ENCODE results near the gene PLOD3. TPM values are rescaled to one million over a fixed set of nuclear protein-coding genes. Genes with fewer than 3 reads are reported as not detected.
A peak's percentile ranks its signal among the peaks of the same experiment; 100 is the strongest.

The PLOD3 gene
- total RNA-seq, 1 experiment from 2014 or later, result 130 TPM

DNA sequence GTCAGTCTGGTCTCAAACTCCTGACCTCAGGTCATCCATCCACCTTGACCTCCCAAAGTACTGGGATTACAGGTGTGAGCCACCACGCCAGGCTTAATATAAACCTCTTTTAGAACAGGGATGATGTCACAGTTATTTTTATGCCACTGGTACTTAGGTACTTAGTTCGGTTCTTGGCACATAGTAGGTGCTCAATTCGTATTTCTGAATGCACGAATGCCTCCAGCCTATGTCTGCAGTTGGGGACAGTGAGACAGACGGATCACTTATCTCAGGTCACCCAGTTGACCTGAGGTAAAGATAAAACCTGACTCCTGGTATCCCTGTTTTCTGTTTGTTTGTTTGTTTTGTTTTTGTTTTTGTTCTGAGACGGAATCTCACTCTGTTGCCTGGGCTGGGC, 31.2 kb downstream of the PLOD3 start:
- DNase-seq (ENCODE audit: extremely low read depth, low read depth), result no peak

DNA sequence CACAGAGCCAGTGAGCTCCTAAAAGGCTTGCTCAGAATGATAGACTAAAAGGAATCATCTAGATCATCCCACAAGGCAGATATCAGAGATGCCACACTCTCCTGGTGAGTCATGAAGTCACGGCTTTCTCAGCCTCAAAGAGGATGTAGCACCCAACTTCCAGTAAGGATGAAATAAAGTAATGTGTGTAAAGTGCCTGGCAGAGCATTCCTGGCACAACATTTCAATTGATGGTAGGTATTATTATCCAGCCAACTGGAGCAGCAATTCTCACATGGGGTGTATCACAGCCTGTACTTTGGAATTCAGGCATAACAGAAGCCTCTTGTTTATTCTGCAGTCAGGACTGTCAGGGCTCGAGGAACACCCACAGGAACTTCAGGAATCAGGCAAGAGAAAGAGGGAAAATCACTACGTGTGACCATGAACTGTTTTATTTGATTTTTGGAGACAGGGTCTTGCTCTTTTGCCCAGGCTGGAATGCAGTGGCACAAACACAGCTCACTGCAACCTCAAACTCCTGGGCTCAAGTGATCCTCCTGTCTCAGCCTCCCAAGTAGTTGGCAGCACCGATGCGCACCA, 32.0 kb downstream of the PLOD3 start:
- no peak for DNase-seq (ENCODE audit: extremely low read depth, low read depth)

DNA sequence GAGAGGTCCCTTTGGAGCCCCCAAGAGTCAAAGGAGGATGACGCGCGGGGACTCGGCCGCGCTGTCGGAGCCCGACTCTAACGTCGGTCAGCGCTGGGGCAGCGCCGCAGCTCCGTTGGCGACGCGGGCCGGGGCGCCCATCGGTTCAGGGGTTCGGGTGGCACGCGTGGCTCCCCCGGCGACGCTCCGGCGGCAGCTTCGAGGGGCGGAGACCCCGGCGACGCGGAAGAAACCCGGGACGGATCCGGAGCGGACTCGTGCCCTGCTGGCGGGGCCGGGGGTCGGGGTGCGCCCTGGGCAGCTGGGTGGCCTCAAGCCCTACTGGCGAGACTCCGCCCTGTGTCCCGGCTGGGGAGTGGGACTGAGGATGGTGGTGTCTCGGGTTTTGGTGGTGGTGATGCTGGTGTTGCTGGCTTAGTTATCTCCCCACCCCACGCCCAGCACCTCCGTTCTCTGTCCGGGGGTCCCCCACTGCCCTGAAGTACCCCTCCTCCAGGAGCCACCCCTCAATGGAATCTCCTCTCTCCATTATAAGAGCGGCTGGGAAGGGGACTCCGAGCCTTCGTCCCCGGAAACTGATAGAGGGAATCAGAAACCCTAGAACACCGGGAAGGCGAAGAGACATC, 37.1 kb downstream of the PLOD3 start, which contains the start of gene NAT16:
NAT16 (minus strand) TSS at position 164 of the 626 bp plus-strand sequence. CDS start 5,486 bp downstream, outside the sequence.
- DNase-seq (ENCODE audit: extremely low read depth, low read depth), result no peak

DNA sequence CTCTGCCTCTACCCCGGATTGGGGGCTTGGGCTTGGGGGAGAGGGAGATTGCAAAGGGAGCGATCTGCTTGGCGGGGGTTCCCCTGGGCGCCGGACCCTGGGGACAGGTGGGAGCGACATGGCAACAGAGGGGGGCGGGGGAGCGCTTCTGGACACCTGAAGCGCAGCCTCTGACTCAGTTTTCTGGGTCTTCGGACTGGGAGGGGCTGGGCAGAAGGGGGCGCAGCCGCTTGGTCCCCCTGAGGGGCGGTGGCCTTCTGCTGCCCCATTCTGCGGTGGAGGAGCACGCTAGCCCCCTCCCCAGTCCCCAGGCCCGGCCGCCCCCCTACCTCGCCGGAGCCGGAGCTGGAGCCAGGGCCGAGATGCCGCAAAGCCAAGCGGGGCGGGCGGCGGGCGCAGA, 37.7 kb downstream of the PLOD3 start:
- no peak for DNase-seq (ENCODE audit: extremely low read depth, low read depth)

DNA sequence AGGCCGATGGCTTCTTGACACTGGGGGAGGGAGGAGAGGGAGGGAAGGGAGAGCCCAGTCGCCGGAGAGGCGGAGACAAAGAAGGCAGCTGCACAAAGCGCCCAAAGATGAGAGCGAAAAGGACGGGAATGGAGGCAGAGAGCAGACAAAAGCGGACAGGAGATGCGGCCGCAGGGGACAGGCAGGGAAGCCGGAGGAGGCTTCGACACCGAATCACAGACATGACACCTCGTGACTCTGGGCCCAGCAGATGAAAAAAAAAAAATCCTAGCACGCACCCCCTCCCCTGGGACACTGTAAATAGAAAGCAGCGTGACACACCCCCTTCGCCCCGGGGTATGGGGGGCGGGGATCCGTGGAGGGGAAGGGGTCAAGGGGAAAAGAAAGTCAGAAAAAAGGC, 38.3 kb downstream of the PLOD3 start:
- DNase-seq (ENCODE audit: extremely low read depth, low read depth), result no peak

DNA sequence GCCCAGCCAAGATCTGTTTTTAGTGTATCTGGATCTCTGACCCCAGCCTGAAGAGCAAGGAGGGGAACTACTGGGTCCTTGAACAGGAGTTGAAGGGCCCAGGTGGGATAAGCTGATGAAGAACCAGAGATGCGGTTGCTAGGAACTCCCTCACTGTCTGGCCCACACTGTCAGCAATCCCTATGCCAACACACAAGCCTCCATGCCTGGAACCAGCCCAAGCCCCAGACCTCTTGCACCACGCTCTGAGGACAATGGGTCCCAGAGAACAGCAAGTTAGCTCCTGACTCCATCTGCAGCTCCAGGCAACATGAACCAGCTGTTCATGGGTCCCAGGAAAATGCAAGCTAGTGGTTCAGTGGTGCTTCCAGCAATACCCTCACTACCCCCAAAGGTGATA, 39.7 kb downstream of the PLOD3 start:
- DNase-seq (ENCODE audit: extremely low read depth, low read depth), result no peak

DNA sequence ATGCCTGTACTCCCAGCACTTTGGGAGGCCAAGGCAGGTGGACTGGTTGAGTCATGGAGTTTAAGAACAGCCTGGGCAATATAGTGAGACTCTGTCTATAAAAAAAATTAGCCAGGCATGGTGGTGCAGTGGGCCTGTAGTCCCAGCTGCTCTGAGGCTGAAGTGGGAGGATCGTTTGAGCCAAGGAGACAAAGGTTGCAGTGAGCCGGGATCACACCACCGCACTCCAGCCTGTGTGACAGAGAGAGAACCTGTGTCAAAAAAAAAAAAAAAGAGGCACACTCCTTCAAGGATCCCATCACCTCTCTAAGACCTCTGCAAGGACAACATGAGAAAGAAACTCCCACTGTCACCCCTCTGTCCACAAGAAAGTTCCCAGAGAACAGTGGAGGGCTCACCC, 41.7 kb downstream of the PLOD3 start:
- no peak for DNase-seq (ENCODE audit: extremely low read depth, low read depth)

DNA sequence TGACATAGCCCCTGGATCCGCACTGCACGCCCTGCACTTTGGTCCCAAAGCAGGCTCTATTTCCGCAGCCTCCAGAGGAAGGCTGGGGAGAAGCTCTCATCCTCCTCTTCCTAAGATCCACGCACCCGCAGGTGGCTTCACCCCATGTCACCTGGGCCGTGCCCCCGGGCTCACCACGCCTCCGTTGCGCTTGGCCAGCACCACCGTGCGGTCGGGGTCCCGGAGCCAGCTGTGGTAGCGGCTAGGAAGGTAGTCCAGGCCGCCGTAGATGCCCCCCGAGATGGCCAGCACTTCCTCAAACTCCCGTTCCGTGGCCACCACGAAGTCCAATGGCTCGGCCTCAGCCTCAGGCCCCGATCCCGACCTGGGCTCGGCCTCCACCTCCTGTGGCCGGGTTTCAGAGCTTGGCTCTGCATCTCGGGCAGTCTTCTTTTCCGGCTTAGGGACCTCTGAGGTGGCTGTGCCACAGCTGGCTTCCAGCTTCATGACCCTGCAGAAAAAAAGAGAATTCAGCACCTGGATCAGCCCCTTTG, 43.0 kb downstream of the PLOD3 start:
- DNase-seq (ENCODE audit: extremely low read depth, low read depth), result no peak

DNA sequence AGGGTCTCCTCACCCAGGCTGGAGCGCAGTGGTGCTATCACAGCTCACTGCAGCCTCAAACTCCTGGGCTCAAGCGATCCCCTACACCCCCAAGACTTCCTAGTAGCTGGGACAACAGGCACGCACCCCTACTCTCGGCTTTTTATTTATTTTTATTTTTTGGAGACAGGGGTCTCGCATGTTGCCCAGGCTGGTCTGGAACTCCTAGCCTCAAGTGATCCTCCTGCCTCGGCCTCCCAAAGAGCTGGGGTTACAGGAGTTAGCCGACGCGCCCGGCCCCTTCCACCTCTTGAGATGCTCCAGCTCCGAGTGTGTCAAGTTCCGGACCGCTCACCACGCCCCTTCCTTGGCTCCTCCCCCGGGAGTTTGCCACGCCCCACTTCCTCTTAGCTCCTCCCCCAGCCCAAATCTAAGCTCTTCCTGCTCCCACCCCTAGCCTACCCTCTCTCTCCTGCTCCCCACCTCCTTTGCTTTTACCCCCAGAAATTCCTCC, 43.6 kb downstream of the PLOD3 start:
- peak; percentile 58 for DNase-seq (ENCODE audit: extremely low read depth, low read depth)

DNA sequence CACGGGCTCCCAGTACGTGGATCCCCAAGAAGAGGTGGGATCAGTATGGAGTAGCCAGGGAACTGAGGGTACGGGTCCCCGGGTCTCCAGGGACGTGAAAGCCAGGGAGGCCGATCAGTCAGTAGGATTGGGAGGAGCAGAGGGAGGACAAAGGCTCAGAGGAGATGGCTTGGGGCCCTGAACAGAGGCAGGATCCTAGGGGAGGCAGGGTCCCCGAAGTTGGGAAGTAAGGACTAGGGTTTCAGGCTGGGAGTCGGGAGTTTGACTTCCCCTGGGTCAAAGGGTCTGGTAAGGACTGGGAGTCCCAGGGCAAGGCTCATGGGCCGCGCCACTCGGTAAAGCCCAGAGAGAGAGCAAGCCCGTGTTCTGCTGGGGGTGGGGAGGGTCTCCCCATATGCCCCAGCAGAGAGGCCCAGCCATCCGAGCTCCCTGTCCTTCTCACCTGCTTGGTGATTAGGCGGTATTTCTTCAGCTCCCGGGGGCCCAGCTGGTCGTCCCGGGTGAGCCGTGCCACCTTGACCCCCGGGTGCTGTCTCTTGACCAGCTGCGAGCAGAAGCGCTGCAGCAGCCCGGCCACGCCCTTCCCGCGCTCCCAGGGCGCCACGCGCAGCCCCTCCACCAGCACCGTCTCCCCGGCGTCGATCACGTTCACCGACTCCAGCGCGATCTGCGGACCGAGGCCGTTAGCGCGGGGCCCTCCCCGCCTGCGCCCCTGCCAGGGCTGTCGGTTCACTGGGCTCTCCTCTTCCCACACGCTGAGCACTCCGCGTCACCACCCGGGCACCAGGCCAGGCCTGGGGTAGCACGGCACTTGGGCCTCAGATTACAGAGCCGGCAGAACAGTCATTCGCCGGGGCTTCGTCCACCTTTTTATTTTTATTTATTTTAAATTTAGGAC, 44.3 kb downstream of the PLOD3 start:
- peak; percentile 71 for DNase-seq (ENCODE audit: extremely low read depth, low read depth)

DNA sequence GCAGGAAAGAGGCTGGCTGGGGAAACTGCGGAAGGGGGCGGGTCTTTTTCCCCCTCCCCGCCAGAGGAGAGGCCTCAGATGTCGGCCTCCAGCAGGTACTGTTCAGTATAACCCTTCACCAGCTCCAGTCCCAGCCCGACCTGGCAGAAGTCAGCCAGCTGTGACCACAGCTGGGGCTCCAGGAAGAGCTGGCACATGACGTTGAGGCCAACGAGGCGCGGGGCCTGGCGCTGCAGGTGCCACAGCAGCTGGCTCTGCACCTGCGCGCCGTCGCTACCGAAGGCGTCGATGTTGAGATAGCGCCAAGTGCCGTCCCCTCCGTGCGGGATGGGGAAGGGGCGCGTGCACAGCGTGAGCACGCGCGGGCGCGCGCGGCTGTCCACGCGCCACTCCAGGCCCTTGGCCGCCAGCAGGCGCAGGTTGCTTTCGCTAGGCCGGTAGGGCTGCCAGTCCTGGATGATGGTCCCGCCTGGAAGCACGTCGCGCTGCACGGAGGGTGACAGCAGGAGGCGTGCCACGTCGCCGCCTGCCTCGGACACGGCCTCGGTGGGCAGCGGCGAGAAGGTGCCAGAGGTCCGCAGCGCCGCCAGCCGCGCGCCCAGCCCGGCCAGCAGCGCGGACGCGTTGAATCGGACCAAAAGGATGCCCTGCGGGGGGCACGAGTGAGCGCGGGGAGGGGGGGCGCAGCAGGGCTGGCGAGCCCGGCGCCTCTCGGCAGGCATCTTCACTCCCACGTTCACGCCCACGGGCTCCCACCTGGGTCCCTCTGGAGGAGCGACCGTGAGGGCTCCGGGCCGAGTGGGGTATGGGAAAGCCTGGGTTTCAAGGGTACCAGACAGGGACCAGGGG, 45.2 kb downstream of the PLOD3 start:
- DNase-seq (ENCODE audit: extremely low read depth, low read depth), result no peak

DNA sequence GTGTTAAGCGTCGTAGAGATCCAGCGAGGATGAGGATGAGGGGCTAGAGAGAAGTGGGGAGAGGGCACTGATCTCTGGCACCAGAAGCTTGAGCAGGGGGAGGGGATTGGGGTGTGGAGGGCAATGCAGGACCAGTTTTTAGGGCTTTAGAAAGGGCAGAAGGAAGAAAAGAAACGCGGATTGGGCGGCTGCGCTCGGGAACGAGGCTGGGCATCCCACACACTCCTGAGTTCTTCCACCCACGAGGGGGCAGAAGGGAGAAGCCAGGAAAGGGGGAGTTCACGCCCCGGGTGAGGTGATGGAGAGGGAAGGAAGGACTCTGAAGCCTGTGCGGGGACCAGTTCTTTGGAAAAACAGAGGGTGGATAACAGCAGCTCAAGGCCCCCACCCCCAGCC, 45.9 kb downstream of the PLOD3 start:
- DNase-seq (ENCODE audit: extremely low read depth, low read depth), result no peak

DNA sequence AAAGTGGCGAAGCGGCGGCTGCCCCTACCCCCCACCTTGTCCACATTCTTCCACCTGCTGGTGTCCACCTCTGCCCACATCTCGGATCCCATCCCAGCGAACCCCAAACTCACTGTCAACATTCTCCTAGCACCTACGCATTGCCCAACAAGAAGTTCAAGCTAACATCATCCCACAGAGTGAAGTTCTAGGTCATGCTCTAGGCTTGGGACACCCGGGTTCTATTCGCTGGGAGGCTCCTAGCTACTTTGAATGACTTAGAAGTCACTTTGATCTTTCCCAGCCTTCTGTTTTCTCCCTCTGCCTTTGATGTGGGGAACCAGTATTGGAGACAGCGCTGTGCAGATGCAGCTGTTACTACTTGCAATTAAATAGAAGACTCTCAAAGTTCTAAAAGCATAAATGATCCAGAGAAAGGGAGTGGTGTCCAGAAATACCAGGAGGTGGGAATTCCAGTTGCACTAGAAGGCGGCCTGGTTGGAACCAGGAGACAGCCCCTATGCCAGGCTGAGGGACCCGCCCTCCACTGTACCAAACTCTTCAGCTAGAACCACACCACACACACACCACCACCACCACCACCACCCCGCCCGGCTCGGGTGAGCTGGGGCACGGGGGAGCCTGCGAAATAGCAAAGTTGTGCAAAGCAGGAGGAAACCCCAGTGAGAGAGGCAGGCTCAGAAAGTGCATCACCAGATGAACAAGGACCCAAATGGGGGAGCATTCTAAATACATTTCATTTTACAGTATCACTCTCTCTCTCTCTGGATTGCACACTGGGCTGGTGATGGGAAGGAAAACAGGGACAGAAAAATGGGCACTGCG, 46.6 kb downstream of the PLOD3 start:
- DNase-seq (ENCODE audit: extremely low read depth, low read depth), result no peak

DNA sequence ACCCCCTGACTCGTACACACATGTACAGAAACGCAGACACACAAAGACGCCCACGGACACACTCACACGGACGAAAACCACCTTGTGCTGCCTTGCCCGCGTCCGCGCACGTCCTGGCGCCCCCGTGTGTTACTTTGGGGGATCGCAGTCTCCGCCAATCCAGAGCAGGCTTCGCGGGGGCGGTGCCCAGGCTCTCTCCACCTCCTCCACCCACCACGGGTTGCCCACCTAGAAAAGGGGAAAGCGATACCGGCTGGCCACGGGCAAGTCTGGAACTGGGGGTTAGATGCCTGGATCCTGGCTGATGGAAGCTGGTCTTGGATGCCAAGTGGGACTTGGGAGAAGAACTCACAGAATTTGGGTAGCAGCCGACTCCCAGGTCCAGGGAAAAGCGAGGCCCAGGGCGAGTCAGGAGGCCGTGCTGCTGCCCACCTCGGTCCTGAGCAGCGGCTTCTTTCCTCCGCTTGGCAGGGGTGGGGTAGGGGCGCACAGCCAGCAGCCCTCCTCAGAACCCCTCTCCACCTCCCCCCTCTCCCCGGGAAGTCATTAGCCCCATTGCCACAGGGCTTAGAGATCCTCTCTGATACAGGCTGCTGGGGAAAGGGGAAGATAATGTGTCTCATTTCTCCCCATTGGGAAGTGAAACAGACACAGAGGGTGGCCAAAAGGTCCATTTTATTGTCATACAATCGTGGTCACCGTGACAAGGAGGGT, 47.4 kb downstream of the PLOD3 start:
- peak; percentile 53 for DNase-seq (ENCODE audit: extremely low read depth, low read depth)

DNA sequence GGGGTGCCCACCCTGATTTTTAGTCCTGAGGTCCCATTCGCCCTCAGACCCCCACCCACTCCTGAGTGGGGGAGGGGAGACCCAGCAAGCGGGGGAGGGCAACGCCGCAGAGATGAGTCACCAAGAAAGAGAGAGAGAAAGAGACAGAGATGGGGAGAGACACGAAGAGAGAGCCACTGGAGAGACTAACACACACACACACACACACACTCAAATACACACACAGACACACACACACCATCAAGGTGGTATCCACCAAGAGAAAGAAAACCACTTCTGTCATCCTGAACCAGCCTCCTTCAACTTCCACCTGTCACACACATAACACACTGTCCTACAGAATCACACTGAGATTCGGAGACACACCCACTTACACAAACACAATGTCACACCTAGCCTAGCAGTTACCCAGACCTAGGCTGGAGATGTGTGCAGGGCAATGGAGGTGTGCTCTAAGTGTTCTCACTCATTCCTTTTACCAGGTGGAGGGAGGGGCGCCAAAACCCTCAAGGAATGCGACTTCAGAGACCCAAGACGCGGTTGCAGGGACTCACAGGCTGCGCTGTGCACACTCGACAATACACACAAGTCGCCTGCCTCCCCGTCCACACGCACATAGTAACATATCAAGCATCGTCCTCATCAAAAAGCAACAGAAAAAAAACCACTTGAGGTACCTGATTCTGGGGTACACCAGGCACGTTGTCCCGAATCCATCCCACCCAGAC, 48.1 kb downstream of the PLOD3 start:
- no peak for DNase-seq (ENCODE audit: extremely low read depth, low read depth)

DNA sequence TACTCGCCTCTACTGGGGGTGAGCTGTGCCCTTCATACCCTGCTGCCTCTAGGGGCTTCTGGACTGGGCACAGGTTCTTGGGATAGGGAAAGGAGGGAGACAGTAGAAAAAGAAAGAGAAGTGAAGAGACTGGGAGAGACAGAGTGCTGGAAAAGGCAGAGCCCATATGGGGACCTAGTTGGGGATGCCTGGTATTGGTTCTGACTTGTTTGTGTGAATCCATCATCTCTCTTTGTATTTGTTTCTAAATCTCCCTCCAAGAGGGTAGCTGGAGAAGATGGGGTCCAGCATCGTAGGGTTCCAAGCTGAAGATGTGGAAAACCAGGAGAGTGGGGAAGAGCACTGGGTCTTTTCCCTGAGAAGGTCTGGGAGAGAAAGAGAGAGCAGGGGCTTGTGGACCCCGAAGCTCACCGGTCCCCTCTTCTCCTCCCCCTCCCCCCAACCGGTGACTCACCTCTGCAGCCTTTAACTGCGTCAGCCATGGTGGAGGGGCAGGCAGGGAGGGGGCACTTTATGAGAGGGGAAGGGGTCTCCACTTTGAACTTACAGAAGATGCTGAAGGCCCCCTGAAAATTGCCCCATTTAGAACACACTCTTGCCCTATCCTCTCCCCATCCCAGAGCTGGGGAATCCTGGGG, 48.9 kb downstream of the PLOD3 start:
- no peak for DNase-seq (ENCODE audit: extremely low read depth, low read depth)

DNA sequence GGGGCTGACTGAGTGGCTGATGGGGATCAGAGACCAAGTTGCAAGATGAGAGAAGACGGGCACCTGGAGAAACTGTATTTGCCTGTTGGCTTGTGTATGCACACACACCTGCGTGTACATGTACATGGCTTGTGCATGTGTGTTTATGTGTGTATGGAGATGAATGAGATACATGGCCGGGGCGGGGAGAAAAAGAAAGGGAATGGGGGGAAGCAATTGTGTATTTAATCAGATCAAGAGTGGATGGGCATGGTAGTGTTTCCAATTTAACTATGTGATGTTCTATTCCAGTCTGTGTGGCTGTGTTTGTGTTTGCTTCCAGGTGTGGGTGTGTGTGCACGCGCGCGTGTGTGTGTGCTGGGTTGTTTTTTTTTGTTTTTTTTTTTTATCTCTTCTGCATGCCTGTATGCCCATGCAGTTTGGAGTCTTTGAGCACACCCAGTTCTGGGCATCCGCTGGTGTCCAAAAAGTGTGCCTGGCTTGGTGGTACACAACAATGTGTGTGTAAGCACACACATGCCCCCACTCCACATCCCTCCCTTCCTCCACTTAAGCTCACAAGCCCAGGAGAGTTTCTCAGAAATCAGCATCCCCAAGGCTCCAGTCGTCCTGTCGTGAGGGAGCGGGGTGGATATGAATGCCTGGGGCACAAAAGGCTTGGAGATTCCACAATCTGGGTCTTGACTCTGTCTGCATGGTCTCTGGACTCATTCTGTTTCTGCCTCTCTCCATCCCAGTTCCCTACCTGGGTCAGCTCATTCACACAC, 49.6 kb downstream of the PLOD3 start:
- no peak for DNase-seq (ENCODE audit: extremely low read depth, low read depth)

Measured in NCI-H460 (cell line).